Measurements from ENCODE around the gene FIBCD1. TPM values are rescaled to one million over a fixed set of nuclear protein-coding genes. Genes with fewer than 3 reads are reported as not detected.

The FIBCD1 gene
- total RNA-seq, 4 donors from 2014 or later = 0.40 to 0.83 (median 0.42) TPM; not detected in 1

DNA sequence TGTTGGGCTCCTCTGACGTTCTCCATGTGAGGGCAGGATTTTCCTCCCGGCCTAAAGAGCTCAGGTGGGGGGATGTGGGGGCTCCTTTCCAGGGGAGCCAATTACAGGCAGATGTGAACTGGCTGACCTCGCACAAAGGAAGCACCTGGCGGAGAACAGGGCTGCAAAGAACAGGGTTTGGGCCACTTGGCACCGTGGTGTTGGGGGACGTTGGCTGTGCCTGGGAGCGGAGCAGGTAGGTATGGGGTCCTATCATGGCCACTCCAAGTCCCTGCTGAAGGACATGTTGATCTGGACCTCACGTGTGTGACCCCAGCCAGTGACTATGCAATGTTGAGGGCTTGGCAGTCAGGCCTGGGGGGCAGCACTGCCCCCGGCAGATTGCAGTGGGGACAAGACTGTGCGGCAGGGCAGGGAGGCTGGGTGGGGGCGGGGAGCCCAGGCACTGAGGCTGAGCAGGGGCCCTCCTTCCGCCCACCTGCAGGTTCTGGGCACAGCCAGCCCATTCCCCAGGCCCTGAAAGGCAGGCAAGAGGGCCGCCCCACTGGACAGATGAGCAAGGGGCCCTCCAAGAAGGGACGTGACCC lies 19.4 kb downstream of the FIBCD1 start:
- 89% methylated on average over 5 of the region's 14 CpGs for WGBS
- Histone ChIP-seq H3K4me3 (no peak overlapping the region), H3K27ac (replicated peaks in 1 of 4) (no peak overlapping the region), H3K27me3 (peaks cover 0 to 48% (median 0%) of the 10 kb centered on the region in 4 donors), H3K36me3 (no peaks in the 10 kb centered on the region), H3K9me3 (no peaks in the 10 kb centered on the region), H3K4me1 (peaks cover 0 to 5% (median 1%) of the 10 kb centered on the region in 4 donors)
- intact Hi-C loops (cut with DNase I) = no loop called here
- TF ChIP-seq CTCF (IDR thresholded peaks at IDR 0.05) = no peak
- no peak for TF ChIP-seq EP300 (IDR thresholded peaks at IDR 0.05)
- no peak for TF ChIP-seq POLR2AphosphoS5 (IDR thresholded peaks at IDR 0.05)
- no peak for TF ChIP-seq POLR2A (IDR thresholded peaks at IDR 0.05; ENCODE audit: low read depth)
- DNase-seq (ENCODE audit: extremely low spot score) = no peak

GRCh38 chr9:130918826-130919558 lies 20.1 kb downstream of the FIBCD1 start:
- no peak overlapping the region for H3K4me3 ChIP-seq
- WGBS = 92% methylated on average over 5 of the region's 33 CpGs
- DNase-seq (ENCODE audit: extremely low spot score) = no peak
- TF ChIP-seq CTCF (IDR thresholded peaks at IDR 0.05) (no peak), POLR2AphosphoS5 (IDR thresholded peaks at IDR 0.05) (no peak), POLR2A (IDR thresholded peaks at IDR 0.05; ENCODE audit: low read depth) (no peak), EP300 (IDR thresholded peaks at IDR 0.05) (no peak)
- intact Hi-C loops (cut with DNase I) = no loop called here
- no peak overlapping the region for H3K27ac ChIP-seq (replicated peaks in 1 of 4)
- H3K4me1 ChIP-seq = peaks cover 0 to 5% (median 1%) of the 10 kb centered on the region in 4 donors
- H3K27me3 ChIP-seq = peaks cover 0 to 45% (median 0%) of the 10 kb centered on the region in 4 donors
- no peaks in the 10 kb centered on the region for H3K9me3 ChIP-seq
- no peaks in the 10 kb centered on the region for H3K36me3 ChIP-seq

GRCh38 chr9:130918101-130918825 lies 20.8 kb downstream of the FIBCD1 start:
- intact Hi-C loops (cut with DNase I) = no loop called here
- 82% methylated on average over 9 of the region's 9 CpGs for WGBS

More at GRCh38 chr9:130918101-130918825, 20.8 kb downstream of the FIBCD1 start:
- Histone ChIP-seq H3K4me1 (peaks cover 0 to 8% (median 5%) of the 10 kb centered on the region in 4 donors), H3K36me3 (no peaks in the 10 kb centered on the region), H3K9me3 (no peaks in the 10 kb centered on the region), H3K4me3 (no peak overlapping the region), H3K27ac (replicated peaks in 1 of 4) (no peak overlapping the region), H3K27me3 (peaks cover 0 to 40% (median 0%) of the 10 kb centered on the region in 4 donors)
- DNase-seq (ENCODE audit: extremely low spot score) = no peak
- TF ChIP-seq CTCF (IDR thresholded peaks at IDR 0.05) (no peak), EP300 (IDR thresholded peaks at IDR 0.05) (no peak), POLR2AphosphoS5 (IDR thresholded peaks at IDR 0.05) (no peak), POLR2A (IDR thresholded peaks at IDR 0.05; ENCODE audit: low read depth) (no peak)
